Stimulated activated CD4-positive, alpha-beta T cell treated with anti-CD3 and anti-CD28 coated beads, Interleukin-4, amount 100 ng/mL, for 1 hour (primary cell): ENCODE data around the gene ATP1A3.
A peak's percentile ranks its signal among the peaks of the same experiment; 100 is the strongest.
"Not testable (repeated sequence)": the region's sequence is repeated elsewhere in the genome, so short reads cannot be mapped to it uniquely, and the experiment has no call there.

ENCODE experiments used
- DNase-seq: peaks from one replicate; pipeline ENCODE4 v3.0.0-alpha.2; 2020

The ATP1A3 gene

DNA sequence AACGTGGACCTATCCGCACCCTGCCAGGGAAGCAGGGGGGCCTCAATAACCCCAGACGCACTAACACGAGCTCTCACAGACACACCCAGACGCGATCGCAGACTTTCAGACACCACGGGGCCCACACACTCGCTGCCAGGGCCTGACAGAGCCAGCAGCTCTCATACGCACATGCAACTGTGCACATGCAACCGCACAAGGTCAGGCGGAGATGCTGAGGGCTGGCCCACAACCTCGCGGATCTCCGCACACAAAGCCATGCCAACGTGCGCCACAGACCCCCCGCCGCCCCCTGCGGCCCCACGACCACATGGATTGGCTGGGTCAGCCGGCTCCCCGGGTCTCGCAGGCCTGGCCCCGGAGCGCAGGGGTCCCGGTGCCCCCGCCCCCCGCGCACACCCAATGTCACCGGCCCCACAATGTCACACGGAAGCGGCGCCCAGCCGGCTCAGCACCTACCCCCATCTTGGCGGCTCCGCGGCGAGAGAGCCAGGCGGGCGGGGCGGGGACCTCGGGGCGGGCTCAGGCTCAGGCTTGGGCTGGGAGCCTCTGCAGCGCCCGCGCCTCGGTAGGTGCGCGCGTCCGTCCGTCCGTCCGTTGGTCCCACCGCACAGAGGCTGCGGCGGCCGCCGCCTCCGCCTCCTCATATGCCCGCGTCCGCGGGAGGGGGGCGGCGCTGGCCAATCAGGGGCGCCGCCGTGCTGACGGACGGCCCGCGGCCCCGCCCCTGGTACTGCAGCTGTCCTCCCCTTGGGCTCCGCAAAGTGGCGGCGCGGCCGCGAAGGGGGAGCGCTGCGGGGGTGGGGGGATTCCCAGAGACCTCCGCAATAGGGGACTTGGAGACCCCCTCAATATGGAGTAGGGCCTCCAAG is at the start of gene ATP1A3:
Gene ATP1A3, minus strand, starts transcription at position 619 of the 872 bp plus-strand sequence. Its CDS starts 154 bp downstream, at position 465.
- DNase-seq, result peak; percentile 67

DNA sequence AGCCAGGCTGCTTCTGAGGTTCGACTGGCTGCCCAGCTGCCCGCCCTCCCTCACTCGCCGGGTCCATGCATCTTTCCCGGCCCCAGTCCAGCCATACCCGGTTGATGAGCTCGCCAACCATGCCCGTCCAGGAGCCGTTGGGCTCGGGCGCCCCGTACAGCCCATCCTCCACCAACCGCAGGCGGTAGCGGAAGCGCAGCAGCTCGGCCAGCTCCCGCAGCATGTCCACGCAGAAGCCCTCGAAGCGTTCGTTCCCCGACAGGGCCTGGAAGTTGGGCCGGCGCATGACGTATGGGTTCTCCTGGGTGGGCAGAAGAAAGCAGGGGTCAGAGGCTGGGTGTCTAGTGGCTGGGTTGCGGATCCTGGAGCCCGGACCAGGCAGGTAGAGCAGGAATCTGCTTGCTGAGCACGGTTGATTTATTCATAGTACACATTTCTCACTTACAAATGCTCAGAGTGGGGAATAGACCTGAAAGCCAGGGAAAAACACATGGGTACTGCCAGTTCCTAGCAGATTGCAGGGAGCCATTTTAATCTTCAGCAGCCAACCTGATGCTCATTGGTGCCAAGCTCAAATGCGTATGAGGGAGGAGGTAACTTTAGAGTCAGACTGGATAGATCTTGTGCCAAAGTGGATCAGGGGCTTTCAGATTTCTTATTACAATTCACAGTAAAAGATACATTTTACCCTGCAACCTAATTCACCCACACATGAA is 48.6 kb upstream of the ATP1A3 start:
- no peak for DNase-seq

DNA sequence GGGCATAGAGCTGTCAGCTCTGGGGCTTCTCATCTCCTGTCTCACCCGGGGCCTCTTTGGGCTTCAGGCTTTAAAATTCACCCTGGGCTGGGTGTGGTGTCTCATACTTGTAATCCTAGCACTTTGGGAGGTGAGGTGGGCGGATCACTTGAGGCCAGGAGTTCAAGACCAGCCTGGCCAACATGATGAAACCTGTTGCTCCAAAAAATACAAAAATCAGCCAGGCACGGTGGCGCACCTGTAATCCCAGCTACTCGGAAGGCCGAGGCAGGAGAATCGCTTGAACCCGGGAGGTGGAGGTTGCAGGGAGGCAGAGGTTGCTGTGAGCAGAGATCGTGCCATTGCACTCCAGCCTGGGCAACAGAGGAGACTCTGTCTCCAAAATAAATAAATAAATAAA is 46.5 kb upstream of the ATP1A3 start:
- DNase-seq, result not testable (repeated sequence)

DNA sequence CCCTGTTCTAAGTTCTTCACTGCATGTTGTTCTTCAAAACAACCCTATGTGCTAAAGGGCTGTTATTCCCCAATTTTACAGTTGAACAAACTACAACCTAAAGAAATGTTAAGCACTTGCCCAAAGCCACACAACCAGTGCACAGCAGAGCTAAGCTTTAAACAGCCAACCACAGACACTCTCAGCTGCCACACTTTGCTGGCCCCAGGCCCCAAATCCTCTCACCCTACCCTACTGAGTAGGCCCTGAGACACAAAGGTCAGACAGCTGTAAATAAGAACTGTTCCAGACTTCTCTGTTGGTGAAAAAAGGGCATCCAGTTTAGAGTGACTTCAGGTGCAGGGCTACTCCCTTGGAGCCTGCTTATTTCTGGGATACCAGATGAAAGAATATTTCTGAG is 46.0 kb upstream of the ATP1A3 start:
- no peak for DNase-seq

DNA sequence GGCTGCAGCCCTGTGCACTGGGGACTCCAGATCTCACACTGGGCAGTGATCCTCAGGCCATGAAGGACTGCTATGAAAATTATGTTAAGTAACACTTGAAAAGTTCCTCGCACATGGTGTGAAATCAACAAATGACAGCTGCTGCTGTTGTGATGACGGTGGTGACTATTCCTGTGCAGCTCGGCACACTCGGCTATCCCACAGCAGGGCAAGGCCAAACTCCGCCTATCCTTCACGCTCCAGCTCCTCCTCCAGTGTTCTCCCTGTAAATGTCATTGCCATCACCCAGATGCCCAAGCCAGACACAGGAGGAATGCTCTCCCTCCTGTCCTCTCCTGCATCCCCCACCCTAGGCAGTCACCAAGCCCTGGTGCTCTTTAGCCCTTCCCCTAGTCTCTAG is 44.6 kb upstream of the ATP1A3 start:
- no peak for DNase-seq

DNA sequence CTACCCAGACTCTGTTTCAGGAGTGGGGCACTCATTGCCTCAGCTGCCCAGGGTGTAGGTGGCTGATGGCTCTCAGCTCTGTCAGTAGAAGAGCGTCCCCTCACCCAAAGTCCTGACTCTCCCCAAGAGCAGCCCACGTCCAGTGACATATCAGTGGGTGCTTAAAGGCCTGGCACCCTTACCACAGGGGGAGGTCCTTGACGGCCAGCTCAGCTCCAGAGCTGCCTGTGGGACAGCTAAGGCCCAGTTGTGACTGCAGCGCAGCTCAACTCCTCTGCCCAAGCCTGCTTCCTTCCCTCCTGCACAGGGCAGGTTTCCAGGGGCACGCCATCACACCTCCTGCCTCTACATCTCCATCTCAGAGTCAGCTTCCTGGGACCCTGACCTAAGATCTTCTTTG is 43.6 kb upstream of the ATP1A3 start:
- no peak for DNase-seq

DNA sequence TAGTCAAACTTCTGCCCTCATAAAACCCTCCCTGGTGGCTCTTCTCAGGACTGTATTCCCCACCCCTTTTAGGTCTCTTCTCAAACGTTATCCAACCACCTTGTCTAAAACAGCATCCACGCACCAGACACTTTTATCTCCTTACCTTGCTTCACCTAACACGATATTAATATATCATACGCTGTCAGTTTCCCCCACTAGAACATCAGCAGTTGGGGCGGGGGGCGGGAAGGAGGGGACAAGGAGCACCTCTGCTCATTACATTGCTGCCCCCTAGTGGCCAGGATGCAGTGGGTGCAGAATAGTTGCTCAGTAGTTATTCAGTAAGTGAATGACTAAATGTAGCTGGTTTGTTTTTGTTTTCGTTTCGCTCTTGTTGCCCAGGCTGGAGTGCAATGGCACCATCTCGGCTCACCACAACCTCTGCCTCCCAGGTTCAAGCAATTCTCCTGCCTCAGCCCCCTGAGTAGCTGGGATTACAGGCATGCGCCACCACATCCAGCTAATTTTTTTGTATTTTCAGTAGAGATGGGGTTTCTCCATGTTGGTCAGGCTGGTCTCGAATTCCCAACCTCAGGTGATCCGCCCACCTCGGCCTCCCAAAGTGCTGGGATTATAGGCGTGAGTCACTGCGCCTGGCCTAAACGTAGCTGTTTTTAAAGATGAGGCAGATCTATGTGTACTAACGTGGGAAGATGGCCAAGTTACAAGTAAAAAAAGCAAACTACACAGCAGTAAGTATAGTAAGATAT is 40.8 kb upstream of the ATP1A3 start:
- DNase-seq, result peak; percentile 57

DNA sequence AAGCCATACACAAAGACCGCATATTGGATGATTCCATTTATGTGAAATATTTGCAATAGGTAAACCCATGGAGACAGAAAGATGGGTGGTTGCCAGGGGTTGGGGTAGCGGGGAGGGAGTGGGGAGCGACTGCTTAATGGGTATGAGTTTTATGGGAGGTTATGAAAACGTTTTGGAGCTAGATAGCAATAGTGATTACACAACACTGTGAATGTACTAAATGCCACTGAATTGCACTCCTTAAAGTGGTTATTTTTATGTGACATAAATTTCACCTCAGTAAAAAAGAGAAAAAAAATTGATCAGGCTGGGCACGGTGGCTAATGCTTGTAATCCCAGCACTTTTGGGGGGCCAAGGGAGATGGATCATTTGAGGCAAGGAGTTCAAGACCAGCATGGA is 39.4 kb upstream of the ATP1A3 start:
- no peak for DNase-seq

DNA sequence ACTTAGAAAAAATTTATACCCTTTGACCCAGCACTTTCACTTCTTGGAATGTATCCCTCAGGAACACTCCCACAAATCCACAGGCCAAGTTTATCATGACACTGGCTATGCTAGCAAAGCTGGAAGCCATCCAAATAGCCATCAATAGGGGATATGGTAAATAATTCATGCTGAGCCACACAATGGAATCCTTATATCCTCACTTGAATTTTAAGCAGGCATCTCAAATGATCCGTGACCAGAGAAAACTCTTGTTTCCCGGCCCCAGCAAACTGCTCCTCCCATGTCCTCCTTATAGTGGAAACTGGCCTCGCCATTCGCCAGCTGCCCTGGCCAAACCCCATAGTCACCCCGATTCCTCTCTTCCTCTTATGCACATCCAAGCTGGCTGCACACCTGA is 38.4 kb upstream of the ATP1A3 start:
- no peak for DNase-seq

DNA sequence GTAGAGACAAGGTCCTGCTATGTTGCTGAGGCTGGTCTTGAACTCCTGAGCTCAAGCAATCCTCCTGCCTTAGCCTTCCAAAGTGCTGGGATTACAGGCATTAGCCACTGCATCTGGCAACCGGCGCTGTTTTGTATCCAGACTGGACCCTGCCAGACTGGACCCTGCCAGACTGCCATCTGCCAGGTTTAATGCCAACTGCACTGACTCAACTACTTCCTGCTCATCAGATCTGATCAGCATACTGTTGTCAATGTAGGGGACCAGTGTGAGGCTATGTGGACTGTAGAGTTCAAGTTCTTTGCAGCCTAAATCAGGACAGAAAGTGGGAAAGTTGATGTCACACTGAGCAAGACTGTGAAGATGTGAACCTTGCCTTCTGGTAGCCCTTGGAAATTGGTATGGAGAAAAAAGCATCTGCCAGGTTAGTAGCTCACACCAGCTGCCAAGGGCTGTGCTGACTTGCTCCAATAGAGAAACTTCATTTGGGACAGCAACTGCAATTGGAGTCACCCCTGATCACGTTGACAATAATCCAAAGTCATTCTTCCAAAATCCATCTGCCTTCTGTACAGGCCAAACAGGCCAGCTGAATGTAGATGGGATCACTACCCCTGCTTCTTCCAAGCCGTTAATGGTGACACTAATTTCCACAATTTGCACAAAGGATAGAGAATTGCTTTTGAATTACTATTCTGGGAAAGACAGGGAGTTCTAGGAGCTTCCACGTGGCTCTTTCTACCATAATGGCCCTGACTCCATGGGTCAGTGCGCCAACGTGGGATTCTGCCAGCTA is 36.8 kb upstream of the ATP1A3 start:
- DNase-seq, result no peak

DNA sequence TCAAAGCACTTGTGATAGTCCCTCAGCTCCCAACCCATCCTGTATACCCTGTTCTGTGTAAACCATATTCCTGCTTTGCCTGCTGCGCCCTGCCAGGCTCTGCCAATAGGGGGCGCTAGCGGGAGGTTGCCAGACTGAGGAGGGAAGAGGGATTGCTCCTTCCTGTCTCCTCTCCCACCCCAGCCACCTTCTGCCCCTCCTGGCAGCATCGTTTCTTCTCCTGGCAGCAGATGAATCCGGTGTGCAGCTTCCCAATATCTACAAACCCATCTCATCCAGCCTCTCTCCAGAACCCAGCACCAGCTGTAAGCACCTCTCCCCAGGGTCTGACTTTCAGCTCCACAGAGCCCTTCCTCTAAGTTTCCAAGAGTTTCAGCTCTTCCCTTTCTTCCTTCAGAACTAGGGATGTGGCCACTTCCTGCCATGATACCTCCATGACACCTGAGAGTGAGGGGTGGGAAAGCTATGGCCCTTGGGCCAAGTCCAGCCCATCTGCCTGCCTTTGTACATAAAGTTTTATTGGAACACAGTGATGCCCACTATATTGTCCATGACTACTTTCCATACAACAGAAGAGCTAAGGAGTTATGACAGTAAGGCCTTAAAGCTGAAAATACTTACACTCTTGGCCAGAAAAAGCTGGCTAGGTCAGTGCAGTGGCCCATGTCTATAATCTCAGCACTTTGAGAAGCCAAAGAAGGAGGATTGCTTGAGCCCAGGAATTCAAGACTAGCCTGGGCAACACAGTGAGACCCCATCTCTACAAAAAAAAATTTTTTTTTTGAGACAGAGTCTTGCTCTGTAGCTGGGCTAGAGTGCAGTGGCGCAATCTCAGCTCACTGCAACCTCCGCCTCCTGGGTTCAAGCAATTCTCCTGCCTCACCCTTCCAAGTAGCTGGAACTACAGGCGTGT is 34.5 kb upstream of the ATP1A3 start:
- DNase-seq, result peak; percentile 29

DNA sequence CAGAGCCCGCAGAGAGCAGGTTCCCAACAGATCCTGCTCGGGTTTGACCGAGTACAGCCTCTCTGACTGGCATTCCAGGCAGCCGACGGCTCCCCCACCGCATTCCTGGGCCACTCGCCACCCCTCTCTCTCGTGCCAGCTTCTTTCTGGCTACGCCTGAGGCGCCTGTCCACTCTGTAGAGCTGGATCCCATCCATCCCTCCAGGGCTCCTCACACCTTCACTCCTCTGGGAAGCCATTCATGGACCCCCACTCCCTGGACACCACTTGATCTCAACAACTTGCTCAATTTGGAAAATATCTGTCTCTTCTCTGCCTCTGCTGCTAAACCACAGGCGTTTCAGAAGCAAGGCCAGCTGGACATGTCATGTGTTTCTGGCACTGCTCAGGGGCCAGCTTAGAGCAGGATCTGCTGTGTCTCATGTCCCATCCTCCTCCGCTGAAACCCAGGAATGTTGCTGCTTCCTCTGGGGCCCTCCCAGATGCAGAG is 30.6 kb upstream of the ATP1A3 start:
- DNase-seq, result no peak

DNA sequence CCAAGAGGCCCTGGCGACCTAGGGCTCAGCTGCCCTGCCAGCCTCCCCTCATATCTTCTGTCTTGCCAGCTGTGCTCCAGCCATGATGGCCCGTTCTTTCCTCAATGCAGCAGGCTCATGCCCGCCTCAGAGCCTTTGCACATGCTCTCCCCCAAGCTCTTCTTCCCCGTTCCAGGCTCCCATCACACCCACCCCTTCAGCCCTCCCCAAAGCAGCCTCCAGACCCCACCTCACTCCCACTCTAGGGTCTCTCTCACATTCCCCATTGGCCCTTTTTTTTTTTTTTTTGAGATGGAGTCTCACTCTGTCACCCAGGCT is 29.9 kb upstream of the ATP1A3 start:
- no peak for DNase-seq

DNA sequence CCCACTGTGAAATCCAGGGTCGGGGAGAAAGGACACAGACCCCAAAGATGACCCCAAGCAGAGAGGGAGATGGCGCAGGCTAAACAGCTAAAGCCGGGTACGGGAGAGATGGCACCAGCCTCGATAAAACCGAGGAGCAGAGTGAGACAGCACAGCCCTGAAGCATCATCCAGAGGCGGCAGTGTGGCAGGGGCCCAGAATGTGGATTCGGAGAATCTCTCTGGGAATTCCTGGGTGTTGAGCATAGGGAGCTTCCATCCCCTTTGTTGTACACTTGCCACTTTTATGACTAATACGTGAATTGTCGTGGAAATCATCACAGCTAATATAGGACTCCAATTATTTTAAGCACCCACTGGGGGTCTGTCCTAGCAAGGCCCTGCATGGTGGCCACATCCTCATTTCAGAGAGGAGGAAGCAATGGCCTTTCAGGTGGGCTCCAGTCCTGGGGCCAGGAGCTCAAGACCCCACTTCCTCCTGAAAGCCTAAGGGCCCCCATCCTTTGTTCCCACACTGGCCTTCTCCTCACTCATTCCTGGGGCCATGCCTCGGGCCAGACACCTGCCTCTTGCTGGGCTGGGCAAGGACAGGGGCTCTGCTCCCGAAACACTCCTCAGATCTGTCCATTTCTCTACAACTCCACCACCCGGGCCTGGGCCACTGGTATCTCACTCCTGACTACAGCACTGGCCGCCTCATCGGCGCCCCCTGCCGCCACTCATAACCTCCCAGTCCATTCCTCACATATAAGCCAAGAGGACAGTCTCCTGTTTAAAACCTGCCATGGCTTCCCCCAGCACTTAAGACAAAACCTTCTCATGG is 29.3 kb upstream of the ATP1A3 start:
- DNase-seq, result peak; percentile 22

DNA sequence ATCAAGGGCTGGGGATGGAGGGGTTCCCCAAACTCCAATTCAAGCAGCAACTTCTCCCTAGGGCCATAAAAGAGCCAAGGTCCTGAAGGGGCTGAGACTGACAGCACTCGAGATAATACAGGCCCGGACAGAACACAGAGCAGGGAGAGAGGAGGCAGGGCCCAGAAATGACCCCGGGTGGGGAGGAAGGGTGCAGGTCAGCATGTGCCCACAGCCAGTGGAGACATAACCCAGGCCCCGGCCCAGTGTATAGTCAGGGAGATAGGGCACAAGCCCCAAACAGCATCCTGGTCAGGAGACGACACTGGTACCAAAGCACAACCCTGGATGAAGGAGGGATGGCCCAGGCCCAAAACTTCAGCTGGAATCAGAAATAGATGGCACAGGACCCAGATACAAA is 28.6 kb upstream of the ATP1A3 start:
- no peak for DNase-seq

DNA sequence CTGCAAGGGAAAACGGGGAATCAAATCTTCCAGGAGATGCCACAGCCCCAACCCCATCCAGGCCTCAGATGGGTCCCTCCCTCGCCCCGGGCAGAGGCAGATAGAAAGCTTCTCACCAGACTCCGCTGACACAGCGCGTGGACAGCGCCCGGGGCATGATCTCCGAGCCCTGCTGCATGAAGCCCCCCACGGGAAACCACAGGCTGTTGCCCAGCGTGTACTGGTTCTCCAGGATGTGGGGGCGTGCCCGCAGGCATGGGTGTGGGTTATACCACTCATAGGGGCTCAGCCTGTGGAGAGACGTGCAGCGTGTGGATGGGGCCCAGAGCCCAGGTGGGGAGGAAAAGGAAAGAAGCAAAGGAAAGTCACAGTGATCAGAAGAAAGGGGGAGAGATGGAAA is 27.2 kb upstream of the ATP1A3 start:
- no peak for DNase-seq

DNA sequence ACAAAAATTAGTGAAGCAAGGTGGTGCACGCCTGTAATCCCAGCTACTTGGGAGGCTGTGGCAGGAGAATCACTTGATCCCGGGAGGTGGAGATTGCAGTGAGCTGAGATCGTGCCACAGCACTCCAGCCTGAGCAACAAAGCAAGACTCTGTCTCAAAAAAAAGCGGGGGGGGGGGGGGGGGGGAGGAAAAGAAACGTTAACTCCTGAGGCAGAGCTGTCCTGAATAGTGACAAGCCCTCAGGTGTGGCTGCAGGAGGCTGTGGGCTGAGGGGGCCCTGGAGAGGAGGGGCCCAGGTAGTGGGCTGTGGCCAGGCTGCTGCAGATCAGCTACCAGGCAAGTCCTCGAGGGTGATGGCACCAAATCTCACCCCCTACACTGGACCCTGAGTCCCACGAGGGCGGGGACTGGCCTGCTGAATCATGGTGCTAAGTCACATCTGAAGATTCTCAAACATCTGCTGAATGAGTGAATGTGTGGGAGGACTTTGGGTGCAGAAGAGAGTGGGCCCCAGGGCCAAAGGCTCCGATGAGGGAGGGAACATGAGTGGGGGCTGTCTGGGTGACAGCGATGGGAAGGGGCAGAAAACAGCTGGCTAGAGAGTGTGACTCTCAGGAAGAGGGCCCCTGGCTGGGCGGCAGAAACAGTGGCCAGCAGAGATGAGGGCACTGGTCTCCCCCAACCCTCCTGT is 24.6 kb upstream of the ATP1A3 start:
- no peak for DNase-seq

DNA sequence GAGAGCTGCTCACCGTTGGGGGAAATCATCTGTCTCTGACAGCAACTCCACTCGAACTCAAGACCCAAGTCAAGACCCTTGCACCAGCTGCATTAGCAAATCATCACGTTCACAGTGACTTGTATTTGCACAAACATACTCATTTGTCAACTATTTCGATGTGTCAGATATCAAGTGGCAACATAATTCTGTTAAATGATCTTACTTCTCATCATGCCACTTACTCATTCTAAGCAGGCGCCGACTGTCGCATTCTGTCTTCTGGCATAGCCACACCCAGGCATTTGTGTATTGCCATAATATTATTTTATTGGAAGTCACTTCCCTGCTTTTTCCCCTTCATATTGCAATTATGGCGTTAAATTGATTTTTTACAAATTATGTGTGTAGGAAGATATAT is 23.0 kb upstream of the ATP1A3 start:
- DNase-seq, result no peak

DNA sequence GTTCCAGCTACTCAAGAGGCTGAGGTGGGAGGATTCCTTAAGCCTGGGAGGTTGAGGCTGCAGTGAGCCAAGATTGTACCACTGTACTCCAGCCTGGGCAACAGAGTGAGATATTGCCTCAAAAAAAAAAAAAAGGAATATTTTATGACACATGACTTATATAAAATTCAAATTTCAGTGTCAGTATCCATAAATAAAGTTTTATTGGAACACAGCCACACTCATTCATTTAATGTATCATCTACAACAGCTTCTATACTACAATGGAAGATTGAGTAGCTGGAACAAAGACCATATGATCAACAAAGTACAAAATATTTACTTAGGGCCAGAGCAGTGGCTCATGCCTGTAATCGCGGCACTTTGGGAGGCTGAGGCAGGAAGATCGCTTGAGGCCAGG is 18.7 kb upstream of the ATP1A3 start:
- DNase-seq, result not testable (repeated sequence)
